HG03520 (cell line): ENCODE data around the gene RBM15.

ENCODE experiments used
- ATAC-seq: cut with Tn5 transposase; IDR thresholded peaks from one replicate; pipeline ENCODE4 v1.9.1; 2021; ENCODE audit warnings: mild to moderate bottlenecking, moderate library complexity; ENCODE audit not compliant: unreplicated experiment

Gene RBM15

DNA sequence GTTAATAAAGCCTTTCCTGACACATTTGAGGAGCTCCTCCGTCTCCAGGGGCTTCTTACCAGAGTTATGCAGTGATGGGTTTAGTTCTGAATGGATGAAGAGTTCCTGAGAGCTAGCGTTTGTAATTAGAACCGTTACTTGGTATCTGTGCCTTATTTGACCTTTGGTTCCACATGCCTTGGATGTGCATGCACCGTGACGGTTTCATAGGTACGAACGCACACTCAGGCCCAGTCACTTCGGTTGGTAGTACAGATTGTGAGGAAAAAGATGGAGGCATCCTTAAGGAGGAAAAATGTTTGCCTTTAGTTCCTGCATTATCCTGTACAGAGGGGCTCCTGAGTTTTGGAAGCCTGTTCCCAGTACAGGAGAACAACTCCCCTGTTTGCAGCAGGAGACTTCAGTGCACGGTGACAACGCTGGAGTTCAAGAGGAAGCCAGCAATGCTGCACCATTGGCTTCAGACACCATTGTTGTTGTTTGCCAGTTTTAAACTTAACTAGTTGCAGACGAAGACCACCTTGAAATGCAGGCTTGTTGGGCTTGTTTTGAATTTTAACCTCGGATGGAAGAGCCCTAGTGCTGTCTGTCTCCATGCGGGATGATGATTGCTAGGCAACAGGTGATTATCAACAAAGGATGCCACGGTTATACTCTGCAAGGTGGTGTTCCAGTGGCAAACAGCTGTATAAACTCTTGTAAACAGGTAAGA lies 8.2 kb downstream of the RBM15 start:
- ATAC-seq, result peak; percentile 39

DNA sequence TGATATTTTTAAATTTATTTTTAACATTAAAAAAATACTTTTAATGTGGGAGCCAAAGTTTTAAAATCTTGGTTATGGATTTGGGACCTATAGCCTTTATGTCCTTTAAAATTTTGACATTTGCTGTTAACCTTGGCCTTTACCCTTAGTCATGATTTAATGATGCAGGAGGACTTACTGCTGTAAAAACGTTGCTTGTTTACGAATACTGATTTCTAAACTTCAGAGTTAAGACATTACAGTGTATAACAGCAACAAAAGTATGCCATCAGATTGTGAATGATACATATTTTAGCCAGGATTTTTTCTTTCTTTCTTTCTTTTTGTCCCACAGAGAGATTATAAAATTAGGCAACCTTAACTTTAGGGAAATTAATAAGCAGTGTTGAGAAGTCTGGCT lies 8.9 kb downstream of the RBM15 start:
- no peak for ATAC-seq

DNA sequence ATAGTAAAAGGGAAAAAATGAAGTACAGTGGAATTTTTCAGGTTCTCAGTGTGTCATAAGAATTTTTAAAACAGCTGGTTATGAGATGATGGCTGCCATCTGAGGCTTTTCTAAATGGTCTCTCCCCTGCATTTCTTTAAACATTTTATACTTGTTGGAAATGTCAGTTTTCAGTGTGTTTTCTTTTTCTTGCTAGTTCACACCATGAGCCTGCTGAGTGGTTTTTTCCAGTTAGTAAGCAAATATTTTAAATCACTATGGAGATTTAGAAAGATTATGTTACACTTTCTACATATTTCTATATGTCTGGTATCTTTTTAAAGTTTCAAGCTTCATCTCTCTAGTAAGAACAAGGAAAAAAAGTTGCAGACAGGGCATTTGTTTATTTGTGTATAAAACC lies 9.6 kb downstream of the RBM15 start:
- no peak for ATAC-seq

DNA sequence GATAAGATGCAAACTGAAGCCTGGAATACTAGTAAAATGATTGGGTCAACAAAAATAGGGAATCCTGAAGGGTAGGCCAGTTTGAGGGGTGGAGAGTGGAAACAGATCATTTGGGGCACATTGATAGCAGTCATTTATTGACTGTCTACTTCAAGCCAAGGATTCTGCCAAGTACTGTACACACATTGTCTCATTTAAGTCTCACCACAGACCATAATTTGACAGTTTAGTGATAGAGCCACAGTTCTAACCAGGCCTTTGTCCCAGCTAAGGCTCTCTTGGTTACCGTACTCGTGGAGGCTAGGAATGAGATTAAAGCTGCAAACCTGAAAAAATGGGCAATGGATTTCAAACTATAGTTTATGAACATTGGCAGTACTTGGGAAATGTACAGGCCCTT lies 11.2 kb downstream of the RBM15 start:
- no peak for ATAC-seq

DNA sequence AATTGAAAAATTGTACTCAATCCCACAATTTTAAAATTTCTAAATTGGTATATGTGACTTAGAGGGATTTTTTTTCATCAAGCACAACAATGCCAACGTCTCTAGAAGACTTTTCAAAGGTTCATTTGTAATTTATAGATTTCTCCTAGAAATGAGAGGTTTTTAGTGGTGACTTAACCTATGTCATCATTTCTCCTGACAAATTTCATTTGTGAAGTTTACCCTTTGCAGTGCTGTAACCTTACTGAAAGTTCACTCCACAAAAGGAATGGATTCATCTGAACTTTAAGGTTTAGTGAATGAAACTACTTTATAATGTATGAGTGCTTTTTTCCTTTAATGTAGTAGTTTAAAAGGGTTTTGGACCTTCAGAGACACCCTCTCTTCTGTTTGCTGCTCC lies 16.1 kb downstream of the RBM15 start:
- no peak for ATAC-seq

DNA sequence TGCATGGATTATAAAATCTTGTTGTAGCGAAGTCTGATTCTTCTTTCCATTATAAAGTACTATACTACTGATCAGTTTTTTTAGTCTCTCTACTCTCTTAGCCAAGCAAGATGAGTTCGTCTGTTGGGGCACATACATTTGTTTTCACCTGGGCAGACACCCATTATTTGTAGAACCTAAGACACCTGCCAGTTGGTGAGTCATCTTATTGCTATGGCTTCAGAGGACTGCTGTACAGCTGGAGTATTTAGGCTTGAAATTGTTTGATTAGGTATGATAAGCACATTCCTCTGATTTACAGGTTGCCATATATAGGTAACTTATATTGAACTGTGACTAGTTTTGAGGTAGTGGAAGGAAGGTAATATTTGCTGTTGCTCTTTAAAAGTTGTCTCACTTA lies 17.2 kb downstream of the RBM15 start:
- no peak for ATAC-seq

DNA sequence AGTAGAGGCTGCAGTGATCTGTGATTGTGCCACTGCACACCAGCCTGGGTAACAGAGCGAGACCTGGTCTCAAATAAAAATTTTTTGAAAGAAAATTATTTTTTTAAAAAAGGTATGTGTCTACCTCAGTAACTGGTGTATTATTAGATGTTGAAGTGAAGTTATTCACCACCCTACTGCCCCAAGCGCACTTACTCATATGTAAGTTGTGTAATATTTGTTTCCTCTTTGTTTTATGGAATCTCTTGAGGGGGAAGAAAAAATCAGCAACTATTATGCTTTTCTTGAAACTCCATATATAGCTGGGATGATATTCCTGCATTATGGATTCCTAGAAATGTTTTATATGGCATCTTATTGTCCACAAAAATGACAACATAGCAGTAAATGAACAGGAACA lies 21.3 kb downstream of the RBM15 start:
- no peak for ATAC-seq

DNA sequence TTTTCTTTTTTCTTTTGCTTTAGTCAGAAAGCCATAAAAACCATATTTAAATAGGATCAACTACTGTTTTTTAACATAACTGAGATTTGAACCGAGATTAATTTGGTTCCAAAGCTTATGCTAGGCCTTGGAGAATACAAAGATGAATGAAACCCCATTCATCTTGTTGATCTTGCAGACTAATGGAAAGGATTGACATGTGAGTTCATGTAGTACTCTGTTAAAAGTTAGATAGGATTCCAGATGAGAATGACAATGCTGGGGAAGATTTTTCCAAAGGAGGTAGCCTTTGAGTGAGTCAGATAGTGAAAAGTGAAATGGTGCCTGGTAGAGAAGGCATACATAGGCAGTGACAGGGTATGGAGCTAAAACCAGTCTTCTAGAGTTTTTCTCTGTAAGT lies 22.7 kb downstream of the RBM15 start:
- no peak for ATAC-seq

DNA sequence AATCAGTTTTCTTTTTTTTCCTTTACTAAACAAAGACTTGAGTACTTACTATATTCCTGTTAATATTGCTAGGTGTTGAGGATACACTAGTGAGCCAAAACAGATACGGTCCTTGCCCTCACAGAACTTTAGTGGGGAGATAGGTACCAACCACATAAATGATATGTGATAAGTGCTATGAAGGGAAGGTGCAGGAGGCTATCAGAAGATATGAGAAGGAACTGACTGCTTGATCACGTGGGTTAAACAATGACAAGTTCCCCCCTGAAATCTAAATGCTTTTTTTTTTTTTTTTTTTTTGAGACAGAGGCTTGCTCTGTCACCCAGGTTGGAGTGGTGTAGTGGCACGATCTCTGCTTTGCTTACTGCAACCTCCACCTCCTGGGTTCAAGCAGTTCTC lies 25.0 kb downstream of the RBM15 start:
- ATAC-seq, result no peak

DNA sequence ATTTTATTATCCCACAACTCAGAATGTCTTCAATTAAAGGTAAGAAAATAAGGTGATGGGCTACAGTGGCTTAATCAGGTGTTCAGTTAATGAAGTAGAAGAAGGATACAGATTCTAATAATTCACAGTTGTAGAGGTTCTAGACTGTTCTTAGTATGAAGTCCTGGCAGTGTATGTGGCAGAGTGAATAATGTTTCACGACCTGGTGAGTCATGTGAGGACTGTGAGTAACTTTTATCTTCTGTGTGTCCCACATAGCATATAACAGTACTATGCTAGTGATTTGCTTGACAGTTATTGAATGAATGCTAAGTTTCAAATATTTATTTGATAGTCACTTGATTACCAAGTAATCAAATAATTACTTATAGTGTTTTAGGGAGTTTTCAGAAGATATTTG lies 31.6 kb downstream of the RBM15 start:
- no peak for ATAC-seq

DNA sequence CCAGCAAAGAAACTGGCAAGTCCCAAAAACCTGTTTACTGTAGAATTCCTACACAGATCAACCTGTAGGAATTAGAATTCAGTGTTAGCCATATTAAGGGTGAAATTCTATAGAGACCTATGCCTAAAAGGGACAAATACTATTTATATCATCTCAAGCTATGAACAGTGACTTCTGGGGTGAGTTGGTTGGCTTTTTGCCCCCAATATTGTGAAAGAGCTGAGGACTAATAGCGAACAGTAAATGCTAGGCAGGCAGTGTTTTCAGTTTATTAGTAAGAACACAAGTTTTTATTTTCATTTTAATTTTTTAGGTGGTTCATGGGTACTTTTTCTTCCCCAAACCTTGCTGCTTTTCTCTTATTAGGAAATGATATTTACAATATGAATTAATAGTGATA lies 36.3 kb downstream of the RBM15 start:
- ATAC-seq, result no peak

DNA sequence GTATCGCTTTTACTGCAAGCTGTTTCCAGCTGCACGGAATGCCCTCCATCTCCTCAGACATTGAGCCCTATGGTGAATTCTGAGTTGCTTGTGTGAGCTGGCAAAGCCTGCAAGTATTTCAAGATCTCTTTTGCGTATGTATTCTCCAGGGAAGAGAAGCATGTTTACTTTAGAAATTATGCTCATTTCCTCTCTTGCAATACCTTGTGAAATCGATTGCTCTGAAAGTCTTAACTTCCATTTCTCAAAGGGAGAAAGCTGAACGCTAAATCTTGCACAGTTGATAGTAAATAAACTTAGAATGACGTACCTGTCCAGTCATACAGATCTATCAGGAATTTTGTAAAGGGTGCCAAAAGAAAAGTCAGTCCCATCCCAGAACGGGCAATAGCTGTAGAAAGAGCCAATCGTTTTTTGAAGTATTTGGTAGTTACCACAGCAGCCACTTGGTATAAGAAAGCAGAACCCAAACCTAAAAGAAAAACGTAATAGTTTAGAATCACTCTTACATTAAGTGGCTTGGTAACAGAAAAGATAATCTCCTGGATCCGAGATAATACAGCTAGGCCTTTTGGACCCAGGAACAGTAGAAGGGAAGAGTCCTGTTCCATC lies 41.6 kb downstream of the RBM15 start:
- ATAC-seq, result no peak

DNA sequence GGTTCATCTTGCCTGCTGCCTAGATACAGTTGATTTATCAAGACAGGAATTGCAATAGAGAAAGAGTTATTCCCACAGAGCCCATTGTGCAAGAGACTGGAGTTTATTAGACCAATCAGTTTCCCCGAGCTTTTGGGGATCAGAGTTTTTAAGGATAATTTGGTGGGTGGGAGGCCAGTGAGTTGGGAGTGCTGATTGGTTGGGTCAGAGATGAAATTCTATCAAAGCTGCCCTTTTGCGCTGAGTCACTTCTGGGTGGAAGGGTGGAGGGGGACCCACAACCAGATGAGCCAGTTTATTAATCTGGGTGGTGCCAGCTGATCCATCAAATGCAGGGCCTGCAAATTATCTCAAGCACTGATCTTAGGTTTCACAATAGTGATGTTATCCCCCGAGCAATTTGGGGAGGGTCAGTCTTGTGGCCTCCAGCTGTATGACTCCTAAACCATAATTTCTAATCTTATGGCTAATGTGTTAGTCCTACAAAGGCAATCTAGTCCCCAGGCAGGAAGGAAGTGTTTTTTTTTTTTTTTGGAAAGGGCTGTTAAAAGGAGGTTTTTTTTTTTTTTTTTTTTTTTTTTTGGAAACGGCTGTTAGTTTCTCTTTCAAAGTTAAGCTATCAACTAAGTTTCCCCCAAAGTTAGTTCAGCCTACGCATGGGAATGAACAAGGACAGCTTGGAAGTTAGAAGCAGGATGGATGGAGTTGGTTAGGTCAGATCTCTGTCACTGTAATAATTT lies 44.2 kb downstream of the RBM15 start:
- no peak for ATAC-seq

DNA sequence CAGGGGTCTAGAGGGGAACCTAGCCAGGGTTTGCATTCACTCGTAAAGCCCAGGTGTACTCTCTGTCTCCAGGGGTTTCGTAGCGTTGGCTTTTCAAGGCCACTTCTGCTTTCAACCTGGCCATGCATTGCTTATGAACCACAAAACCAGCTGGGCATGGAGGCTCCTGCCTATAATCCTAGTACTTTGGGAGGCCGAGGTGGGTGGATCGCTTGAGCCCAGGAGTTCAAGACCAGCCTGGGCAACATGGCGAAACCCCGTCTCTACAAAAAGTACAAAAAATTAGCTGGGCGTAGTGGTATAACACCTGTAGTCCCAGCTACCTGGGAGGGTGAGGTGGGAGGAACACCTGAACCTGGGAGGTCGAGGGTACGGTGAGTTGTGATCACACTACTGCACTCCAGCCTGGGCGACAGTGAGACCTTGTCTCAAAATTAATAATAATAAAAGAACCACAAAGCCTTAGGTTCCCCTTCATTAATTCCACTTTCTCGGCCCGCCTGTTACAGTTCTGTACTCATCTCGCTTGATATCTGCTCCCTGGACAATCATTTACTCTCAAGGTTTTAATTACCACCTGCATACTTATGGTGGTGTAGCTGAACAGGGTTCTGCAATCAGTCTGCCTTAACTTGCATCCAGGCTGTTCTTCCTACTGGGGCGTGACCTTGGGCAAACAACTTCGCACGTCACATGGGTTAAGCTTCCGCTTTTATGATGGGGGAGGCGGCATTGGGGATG lies 45.6 kb downstream of the RBM15 start:
- ATAC-seq, result peak; percentile 59

DNA sequence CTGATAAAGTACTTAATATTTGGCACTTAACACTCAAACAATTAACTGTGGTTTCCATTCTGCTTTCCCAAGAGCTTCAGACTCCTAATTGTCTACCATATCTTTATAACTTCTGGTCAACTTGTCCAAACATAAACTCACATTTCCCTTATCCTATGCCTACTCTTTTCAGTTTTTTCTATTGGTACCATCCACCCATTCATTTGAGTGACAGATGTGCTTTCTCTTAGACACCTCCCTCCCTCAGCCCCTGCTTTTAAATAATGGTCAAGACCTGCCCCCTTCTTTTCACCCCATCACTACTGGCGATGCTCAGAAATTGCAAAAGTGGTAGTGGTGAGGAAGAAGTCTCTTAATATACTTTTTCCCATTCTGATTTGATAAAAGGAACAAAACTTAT lies 46.2 kb downstream of the RBM15 start:
- no peak for ATAC-seq

DNA sequence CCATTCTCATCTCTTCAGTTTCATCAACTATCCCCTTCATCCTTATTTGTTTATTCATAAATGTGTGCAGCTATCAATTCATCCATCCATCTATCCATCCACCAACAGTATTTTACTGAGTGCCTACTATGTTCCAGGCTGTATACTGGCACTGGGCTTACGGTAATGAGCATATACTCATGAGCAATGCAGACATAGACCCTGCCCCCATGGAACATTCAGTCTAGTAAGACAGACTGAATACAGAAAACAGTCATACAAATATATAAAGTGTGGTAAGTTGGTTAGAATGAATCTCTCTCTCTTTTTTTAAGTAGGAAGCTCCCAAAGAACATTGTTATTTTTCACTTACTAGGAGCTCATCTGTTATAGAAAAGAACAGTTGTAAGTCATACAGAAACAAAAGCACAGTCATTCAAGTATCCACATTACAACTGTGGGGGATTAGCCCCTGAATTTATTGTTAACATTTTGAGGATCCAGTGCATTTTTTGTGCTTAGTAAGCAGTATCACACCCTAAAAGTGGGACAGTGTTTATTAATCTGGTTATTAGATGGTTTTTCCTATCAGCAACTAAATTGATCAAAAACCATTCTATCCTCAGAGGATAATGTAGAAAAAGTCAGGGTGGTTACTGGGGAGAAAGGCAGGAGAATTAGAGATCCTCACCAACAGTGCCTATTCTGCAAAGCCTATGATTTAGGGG lies 48.0 kb downstream of the RBM15 start:
- ATAC-seq, result no peak

DNA sequence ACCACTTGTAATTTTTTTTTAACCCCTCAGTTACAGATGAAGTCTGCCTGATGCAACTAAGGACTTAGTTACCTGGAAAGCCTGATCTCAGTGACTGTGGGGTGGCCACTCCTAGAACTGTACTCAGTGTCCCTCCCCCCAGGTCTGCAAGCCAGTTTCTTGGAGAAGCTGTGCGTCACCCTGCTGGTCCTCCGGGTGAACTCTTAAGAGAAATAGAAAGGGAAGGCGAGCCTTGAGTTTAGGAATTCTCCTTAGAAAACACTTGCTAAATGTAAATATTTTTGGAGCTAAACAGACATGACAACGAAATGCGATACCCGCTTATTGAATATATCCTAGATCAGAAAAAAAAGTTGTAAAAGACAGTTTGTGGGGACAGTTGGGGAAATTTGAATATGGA lies 50.9 kb downstream of the RBM15 start:
- no peak for ATAC-seq

DNA sequence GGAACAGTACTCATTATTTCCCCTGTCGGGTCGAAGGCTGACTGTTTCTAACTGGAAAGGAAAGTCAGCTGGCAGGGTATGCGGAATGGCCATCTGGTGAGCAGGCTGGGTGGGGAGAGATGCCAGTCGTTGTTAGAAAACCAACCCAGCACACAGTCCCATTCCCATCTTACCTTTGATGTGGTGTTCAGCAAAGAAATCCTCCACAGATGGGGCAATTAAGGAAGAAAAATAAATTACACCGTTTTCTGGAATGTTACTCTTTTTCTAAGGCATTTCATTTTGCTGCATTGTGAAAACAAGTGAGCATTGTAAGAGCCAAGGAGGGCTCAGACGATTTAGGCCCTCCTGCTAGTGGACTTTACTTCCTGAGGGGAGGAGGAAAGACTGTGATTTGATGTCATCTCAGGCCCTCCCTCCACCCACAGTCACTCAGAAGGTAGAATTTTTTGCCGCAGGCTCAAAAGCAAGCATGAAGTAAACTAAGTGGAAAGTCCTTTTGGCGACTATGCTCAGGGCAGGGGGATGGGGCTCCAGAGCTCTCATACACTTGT lies 51.6 kb downstream of the RBM15 start, which contains the start of gene SLC16A4:
Gene SLC16A4 (minus strand): TSS at position 335 of the 554 bp plus-strand sequence. CDS start 1,703 bp downstream, outside the sequence.
- no peak for ATAC-seq

DNA sequence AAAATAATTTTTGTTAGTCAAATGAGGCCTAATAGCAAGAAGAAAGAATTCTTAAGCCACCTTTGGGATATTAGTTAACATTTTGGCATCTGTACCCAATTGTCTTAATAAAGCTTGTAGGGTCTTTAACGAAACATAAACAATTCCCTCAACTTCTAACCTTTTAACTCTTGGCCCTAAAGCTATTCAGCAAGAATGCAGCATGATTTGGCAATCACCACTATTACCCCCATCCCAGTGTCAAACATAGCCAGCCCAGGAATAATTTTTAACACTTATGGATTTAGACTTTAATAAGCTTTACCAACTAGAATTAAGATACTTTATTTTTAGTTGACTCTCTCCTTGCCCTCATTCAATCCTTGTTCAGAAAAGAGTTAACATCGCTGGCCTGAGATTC lies 54.1 kb downstream of the RBM15 start:
- no peak for ATAC-seq

DNA sequence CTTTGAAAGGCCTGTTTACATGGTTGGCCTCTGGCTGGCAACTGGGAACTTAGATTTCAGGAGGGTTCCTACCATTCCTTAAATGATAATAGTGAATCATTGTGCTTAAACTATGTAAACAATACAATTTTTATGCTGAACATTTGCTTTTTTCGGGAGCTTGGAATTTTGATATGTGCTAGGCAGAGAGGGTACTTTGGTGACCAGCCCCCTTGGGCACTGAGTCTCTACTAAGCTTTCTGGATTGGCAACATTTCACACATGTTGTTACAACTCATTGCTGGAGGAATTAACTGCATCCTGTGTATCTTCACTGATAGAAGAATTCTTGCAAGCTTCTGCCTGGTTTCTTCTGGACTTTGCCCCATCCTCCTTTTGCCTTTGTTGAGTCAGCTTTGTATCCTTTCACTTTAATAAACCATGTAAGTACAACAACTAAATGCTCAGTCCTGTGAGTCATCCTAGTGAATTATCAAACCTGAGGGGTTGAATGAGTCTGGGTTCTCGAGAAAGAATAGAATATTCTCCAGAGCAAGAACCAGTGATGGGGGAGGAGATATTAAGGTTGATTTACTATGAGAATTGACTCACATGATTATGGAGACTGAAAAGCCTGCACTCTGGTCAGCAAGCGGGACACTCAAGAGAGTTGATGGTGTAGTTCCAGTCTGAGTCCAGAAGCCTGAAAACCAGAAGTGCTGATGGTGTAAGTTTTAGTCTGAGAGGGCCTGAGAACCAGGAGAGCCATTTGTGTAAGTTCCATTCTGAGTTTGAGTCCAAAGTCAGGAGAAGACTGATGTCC lies 54.7 kb downstream of the RBM15 start:
- no peak for ATAC-seq
